Body of pancreas (tissue), 4 donors: ENCODE measurements around the gene P3H2. TPM values are rescaled to one million over a fixed set of nuclear protein-coding genes. Genes with fewer than 3 reads are reported as not detected.

Experiments used
- ATAC-seq: fragments of 150-250 bp; one replicate; pipeline ENCODE4 v1.9.1; 2016
- DNase-seq, 4 donors: peaks; one replicate each; pipeline ENCODE4 v3.0.0-alpha.2; 2019
- H3K27ac ChIP-seq, 4 donors: fragments of 200-600 bp; sonication (generic); 1 replicate in 3 of 4; 2 replicates in 1 of 4; pipeline versions ENCODE4 v1.5.1 to v1.6.1; 2016 to 2019; ENCODE audit warnings: mild to moderate bottlenecking in 1 of 4, mixed read lengths in 1 of 4, moderate library complexity in 1 of 4
- H3K27me3 ChIP-seq, 2 donors: fragments of 200-600 bp; sonication (generic); one replicate each; pipeline ENCODE4 v1.6.0; 2016; ENCODE audit warnings: mild to moderate bottlenecking in 1 of 2
- H3K36me3 ChIP-seq, 2 donors: fragments of 200-600 bp; sonication (generic); replicated peaks in 1 of 2; 2 replicates each; pipeline ENCODE4 v1.5.1; 2016; ENCODE audit warnings: low read depth in 2 of 2; ENCODE audit not compliant: insufficient read depth in 1 of 2
- H3K4me1 ChIP-seq: fragments of 200-600 bp; sonication (generic); one replicate; pipeline ENCODE4 v1.6.0; 2016
- H3K4me3 ChIP-seq, 2 donors: fragments of 200-600 bp; sonication (generic); 1 replicate in 1 of 2; 2 replicates in 1 of 2; pipeline ENCODE4 v1.5.1; 2016 to 2019
- H3K9me3 ChIP-seq, 3 donors: fragments of 200-600 bp; sonication (generic); 1 replicate in 2 of 3; 2 replicates in 1 of 3; pipeline ENCODE4 v1.5.1; 2016
- CTCF ChIP-seq, 7 experiments: fragments of 450-650 bp in 4 of 7; fragments of 200-600 bp in 3 of 7; sonication (generic) in 3 of 7; IDR thresholded peaks; one replicate each; pipeline ENCODE4 v1.5.1; 2016 to 2019; ENCODE audit warnings: antibody characterized with exemption in 7 of 7
- POLR2A ChIP-seq, 3 donors: fragments of 450-650 bp; IDR thresholded peaks; one replicate each; pipeline ENCODE4 v1.6.1; 2016; ENCODE audit warnings: antibody characterized with exemption in 3 of 3, mild to moderate bottlenecking in 2 of 3
- WGBS, 2 donors: methylation state at CpG; one replicate each; pipeline ENCODE4 v1.1.5; 2017; 5-methylcytosine and 5-hydroxymethylcytosine counted together
- intact Hi-C: fragments of 100-400 bp; cut with DNase I; formaldehyde crosslinking; loops from one replicate; pipeline ENCODE4 v1.15.1; 2023
- total RNA-seq, 2 donors: library from RNA; depleted of rRNA; stranded (reverse); fragments of >200 nt; gene quantifications; one replicate each; pipeline ENCODE4 v1.1.0, GENCODE V29; 2016

Gene P3H2
- total RNA-seq, 2 donors from 2014 or later, result 3.0 to 35.5 TPM

GRCh38 chr3:189999718-190000117, 121.0 kb downstream of the P3H2 start:
- Histone ChIP-seq H3K36me3 (no peaks in the 10 kb centered on the region), H3K4me1 (no peaks in the 10 kb centered on the region), H3K27me3 (no peaks in the 10 kb centered on the region), H3K4me3 (no peak overlapping the region), H3K27ac (no peak overlapping the region), H3K9me3 (no peaks in the 10 kb centered on the region)
- no peak for TF ChIP-seq POLR2A (IDR thresholded peaks at IDR 0.05)
- no peak for TF ChIP-seq CTCF (IDR thresholded peaks at IDR 0.05)
- no peak for DNase-seq
- ATAC-seq, result no peak
- intact Hi-C loops, result no loop called here
- 37 to 39% methylated on average over 4 of the region's 4 CpGs for WGBS, 2 donors

GRCh38 chr3:189995129-189995528, 125.6 kb downstream of the P3H2 start:
- no peaks in the 10 kb centered on the region for H3K27me3 ChIP-seq
- no peaks in the 10 kb centered on the region for H3K36me3 ChIP-seq
- no peak for DNase-seq
- no peak overlapping the region for H3K4me3 ChIP-seq
- ATAC-seq, result no peak
- no peaks in the 10 kb centered on the region for H3K4me1 ChIP-seq
- 52 to 63% methylated on average over 3 of the region's 3 CpGs for WGBS, 2 donors
- intact Hi-C loops, result no loop called here
- no peak overlapping the region for H3K27ac ChIP-seq
- no peak for TF ChIP-seq POLR2A (IDR thresholded peaks at IDR 0.05)
- no peak for TF ChIP-seq CTCF (IDR thresholded peaks at IDR 0.05)
- H3K9me3 ChIP-seq, result no peaks in the 10 kb centered on the region

- Histone ChIP-seq H3K27me3 (no peaks in the 10 kb centered on the region), H3K36me3 (no peaks in the 10 kb centered on the region), H3K4me1 (no peaks in the 10 kb centered on the region), H3K4me3 (no peak overlapping the region), H3K27ac (no peak overlapping the region), H3K9me3 (no peaks in the 10 kb centered on the region)
- TF ChIP-seq CTCF (IDR thresholded peaks at IDR 0.05) (no peak), POLR2A (IDR thresholded peaks at IDR 0.05) (no peak)
- 82 to 88% methylated on average over 5 of the region's 5 CpGs for WGBS, 2 donors
- ATAC-seq, result no peak
- no peak for DNase-seq
- intact Hi-C loops, result no loop called here
Measured at GRCh38 chr3:189990826-189991225, 129.9 kb downstream of the P3H2 start.

- H3K27ac ChIP-seq, result no peak overlapping the region
- ATAC-seq, result no peak
- intact Hi-C loops, result no loop called here
- H3K36me3 ChIP-seq, result no peaks in the 10 kb centered on the region
- no peaks in the 10 kb centered on the region for H3K9me3 ChIP-seq
- 77 to 79% methylated on average over 12 of the region's 12 CpGs for WGBS, 2 donors
- no peak for DNase-seq
- H3K27me3 ChIP-seq, result no peaks in the 10 kb centered on the region
- H3K4me3 ChIP-seq, result no peak overlapping the region
- TF ChIP-seq POLR2A (IDR thresholded peaks at IDR 0.05) (no peak), CTCF (IDR thresholded peaks at IDR 0.05) (no peak)
- no peaks in the 10 kb centered on the region for H3K4me1 ChIP-seq
Measured at GRCh38 chr3:189988854-189989253, 131.8 kb downstream of the P3H2 start.

GRCh38 chr3:189988322-189988721, 132.4 kb downstream of the P3H2 start:
- no peak for DNase-seq
- Histone ChIP-seq H3K4me1 (no peaks in the 10 kb centered on the region), H3K4me3 (no peak overlapping the region), H3K27ac (no peak overlapping the region), H3K36me3 (no peaks in the 10 kb centered on the region), H3K9me3 (no peaks in the 10 kb centered on the region), H3K27me3 (no peaks in the 10 kb centered on the region)
- TF ChIP-seq CTCF (IDR thresholded peaks at IDR 0.05), result no peak
- no peak for TF ChIP-seq POLR2A (IDR thresholded peaks at IDR 0.05)
- WGBS, 2 donors, result 61 to 62% methylated on average over 3 of the region's 3 CpGs
- no peak for ATAC-seq
- intact Hi-C loops, result no loop called here
